ENCODE results near the gene KCNJ8.

DNA sequence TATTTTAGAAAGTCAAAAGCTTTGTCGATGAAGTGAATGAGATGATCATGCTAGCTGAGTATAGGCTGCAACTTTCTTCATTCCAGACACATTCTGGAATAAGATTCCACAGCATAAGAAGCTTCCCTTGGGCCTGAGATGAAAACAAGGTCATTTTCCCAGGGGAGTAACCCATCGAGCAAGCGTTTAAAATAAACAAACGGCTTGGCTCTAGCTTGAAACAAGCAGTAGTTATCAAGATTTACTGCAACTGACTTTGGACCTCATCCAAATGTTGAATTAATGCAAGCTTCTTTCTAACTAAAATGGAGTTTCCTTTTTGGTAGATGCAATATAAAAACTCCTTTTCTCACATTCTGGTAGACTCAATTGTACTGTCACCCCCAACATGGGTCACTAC is 23.0 kb downstream of the KCNJ8 start:
- TF ChIP-seq EZH2 (IDR thresholded peaks at IDR 0.05; ENCODE audit: low read length, unreplicated experiment) = no peak
- TF ChIP-seq CTCF (conservative IDR thresholded peaks at IDR 0.05; ENCODE audit: low read depth, low read length) = no peak
- no peak for TF ChIP-seq EZH2phosphoT487 (IDR thresholded peaks at IDR 0.05; ENCODE audit: borderline replicate concordance, low read length)

Data from PC-3 (cell line).